GM04503 (cell line): ENCODE measurements around the gene ANK3.

Experiments
- DNase-seq: peaks from one replicate; pipeline ENCODE4 v3.0.0-alpha.2; 2012; ENCODE audit warnings: low read depth

ANK3 gene

DNA sequence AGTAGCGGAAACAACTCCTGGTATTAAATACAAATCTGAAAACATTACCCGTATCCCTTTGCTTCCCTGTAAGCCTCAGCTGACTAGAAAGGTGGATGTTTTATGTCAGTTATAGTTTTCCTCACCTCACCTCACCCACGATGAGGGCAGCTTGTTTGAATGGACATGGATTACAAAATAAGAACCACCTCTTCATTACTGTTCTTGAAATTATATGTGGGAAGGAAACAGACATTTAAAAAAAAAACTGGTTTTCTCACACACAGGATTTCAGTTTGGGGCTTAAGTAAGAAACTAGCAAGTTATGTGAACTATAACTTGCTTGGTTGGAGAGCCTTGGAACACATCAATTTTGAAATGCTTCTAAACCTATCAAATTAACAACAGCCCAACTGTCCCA, 250.4 kb downstream of the ANK3 start:
- no peak for DNase-seq

GRCh38 chr10:60138842-60139241, 250.8 kb downstream of the ANK3 start:
- DNase-seq, result no peak

DNA sequence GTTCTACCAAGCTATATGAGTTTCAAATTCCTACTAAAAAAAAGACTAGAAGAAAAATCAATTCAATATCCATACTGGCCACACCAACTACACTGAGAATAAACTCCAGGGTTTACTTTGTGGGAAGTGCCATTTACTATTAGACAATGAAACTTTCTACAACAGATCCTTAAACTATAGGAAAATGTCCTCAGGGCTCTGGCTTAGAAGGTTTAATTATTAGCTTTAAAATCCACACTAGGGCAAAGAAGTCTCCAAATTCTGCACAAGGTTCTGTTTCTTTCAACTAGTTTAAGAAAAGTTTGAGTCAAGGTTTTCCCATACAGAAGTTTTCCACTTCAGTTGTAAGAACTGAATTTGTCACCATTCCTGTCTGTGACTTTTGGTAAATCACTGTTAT, 251.6 kb downstream of the ANK3 start:
- no peak for DNase-seq

- DNase-seq, result no peak
Measured at GRCh38 chr10:60137292-60137992, 252.2 kb downstream of the ANK3 start.

DNA sequence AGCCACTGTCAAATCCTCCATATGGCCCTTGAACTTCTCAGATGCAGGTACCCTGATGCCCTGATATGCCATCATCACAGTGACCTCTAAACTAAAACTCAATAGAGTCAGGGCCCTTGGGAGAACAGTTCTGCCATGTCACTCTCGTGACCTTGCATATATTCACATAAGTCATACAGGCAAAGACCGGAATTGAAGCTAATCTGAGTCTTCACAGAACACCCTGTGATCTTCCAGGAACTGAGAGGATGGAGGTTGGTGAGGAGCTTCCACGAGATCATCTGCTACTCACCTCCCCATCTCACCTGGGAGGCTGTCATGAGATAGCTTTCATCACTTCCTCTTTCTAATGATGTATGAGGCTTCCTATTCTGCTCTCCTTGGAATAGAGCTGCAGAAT, 254.7 kb downstream of the ANK3 start:
- DNase-seq, result no peak

DNA sequence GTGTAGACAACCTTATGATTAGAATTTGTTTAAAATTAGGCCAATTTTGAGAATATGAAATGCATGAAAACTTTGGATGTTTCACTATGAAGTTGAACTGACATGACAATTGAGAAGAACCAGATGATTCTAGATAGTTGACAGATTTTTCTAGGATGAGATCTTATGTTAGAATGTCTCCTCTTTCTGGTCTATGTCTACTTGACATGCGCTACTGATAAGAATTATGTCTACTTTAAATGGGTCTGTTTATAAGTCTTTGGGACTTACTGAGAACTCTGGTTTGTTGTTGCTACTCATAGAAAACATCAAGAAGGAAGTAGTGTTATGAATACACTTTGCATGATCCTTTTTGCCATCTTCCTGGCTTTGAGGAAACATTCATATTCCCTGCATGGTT, 255.1 kb downstream of the ANK3 start:
- DNase-seq, result no peak

GRCh38 chr10:60130130-60130579, 259.5 kb downstream of the ANK3 start:
- DNase-seq, result no peak

GRCh38 chr10:60125895-60126294, 263.8 kb downstream of the ANK3 start:
- no peak for DNase-seq

DNA sequence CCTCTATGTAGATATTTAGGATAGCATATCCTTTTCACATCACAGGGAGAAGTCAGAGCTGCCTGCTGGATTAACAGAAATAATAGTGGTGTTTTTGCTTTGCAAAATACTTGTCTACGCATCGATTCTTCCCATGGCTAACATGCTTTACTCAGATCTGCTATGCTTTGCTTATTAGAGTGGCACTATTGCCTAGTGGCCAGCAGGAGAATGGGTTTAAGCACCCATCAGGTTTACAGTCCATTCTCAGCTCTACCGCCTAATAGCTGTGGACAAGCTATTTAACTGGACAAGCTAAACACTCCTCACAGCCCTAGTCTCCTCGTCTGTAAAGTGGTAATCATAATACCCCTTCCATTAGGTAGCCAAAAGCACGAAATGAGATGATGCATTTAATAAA, 265.1 kb downstream of the ANK3 start:
- DNase-seq, result no peak

GRCh38 chr10:60123668-60124067, 266.0 kb downstream of the ANK3 start:
- no peak for DNase-seq

DNA sequence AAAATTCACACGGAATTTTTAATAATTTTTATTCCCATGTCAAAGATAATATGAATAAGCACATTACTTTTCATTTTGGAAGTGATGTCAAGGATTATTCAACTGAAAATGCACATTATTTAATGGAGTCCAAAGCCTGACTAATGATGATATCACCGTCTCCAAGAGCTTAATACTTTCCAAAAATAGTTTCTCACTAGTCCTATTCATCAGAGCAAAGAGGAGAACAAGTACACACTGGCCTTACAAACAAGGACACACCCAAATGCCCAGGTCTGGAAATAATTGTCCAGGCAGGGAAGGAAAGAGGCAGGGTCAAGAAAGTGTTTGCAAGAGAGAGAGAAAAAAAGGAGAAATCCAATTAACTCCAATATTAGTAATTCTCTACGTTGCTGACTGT, 266.5 kb downstream of the ANK3 start:
- DNase-seq, result peak; percentile 44

GRCh38 chr10:60122190-60122589, 267.5 kb downstream of the ANK3 start:
- DNase-seq, result no peak

GRCh38 chr10:60114765-60115586, 274.7 kb downstream of the ANK3 start:
- DNase-seq, result no peak

DNA sequence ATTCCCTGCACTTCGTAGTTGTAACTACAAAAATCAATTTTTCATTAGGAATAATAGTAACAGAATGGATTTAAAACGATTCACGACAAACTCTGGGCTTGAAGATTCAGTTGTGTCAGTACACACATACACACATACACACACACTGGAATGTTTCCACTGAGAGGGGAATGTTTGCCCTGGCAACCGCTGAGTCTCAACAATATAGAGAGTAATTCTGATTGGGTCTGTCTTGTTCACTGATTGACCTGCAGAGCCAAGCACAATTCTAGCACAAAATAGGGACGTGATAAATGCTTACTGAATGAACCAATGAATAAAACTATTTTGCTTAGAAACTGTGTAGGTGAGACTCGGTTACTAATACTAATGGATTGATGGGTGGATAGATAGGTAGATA, 278.9 kb downstream of the ANK3 start:
- no peak for DNase-seq

DNA sequence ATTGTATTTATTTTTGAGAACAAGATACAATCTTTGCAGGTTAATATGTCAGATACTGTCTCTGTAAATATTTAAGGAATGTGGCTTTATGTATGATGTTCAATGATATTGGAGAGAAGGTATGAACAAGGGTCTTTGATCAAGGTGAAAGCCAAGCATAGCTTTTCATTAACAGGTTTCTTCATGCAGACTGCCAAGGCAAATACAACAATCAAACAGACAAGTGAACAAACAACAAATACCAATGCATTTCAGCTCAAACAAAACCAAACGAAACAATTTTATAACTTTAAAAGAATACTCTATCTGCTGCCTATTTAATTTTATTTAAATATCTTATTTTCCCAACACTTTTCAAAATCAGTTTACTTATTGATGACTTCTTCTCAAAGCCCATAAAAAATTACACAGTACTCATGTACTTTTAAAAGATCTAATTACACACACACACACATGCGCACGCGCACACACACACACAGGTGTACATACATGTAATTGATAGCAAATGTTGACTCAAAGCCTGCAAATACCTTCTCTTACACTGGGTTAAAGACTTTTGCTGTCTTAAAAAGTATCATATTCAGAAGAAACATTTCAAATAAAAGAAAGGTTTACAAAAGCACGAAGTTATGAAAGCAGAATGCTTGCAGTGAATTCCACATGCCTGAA, 282.2 kb downstream of the ANK3 start:
- DNase-seq, result no peak

DNA sequence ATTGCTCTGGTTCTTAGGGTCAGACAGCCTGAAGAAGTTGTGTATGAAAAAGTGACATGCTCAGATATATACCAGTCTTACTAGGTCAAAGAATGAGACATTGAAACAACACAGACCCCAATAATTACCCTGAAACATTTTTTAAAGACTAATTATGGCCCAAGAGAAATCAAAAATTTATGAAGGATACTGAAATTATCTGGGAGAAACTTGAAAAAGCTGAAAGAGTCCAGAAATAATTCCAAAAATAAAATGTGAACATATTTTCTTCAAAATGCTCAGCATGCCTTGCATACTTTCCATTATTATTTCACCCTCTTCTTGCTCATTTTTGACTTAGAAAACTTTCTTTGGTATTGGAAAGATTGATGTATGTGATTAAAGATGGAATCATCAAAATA, 284.4 kb downstream of the ANK3 start:
- no peak for DNase-seq

GRCh38 chr10:60101821-60102220, 287.9 kb downstream of the ANK3 start:
- no peak for DNase-seq

GRCh38 chr10:60099998-60100747, 289.5 kb downstream of the ANK3 start:
- no peak for DNase-seq

- DNase-seq, result no peak
Measured at GRCh38 chr10:60098677-60099601, 290.7 kb downstream of the ANK3 start.

DNA sequence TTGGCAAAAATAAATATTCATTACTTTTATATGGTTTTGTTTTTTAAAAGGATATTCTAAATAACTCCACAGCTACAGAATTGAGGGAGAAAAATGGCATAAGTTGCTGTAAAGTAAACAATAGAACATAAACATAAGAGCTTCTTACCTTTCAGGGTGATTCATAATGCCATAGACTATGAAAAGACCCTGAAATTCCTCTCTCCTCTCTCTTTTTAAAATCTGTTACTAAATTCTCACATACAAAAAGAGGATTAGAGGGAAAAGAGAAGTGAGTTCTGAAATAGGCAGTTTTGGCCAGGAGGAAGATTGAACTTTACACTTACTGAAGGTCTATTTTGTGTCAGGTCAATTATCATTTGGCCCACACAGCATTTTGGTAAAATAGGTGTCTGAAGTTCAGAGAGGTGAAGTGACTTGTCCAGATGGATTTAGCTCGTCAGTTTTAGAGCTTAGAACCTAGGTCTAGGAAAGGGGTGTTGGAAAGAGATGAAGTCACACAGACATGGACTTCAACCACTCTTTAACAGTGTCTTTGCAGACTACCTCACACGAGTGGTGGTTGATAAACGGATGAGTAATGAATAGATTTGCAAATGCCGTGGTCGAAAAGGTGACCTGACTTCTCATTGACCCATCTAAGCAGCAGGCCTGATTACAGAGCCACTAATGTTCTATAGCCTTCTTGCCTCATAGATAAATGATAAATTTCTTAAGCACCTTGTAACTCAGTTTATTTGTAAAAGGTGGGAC, 292.7 kb downstream of the ANK3 start:
- DNase-seq, result no peak
